ENCODE data around the gene PAPOLA.
A peak's percentile ranks its signal among the peaks of the same experiment; 100 is the strongest.

The PAPOLA gene

DNA sequence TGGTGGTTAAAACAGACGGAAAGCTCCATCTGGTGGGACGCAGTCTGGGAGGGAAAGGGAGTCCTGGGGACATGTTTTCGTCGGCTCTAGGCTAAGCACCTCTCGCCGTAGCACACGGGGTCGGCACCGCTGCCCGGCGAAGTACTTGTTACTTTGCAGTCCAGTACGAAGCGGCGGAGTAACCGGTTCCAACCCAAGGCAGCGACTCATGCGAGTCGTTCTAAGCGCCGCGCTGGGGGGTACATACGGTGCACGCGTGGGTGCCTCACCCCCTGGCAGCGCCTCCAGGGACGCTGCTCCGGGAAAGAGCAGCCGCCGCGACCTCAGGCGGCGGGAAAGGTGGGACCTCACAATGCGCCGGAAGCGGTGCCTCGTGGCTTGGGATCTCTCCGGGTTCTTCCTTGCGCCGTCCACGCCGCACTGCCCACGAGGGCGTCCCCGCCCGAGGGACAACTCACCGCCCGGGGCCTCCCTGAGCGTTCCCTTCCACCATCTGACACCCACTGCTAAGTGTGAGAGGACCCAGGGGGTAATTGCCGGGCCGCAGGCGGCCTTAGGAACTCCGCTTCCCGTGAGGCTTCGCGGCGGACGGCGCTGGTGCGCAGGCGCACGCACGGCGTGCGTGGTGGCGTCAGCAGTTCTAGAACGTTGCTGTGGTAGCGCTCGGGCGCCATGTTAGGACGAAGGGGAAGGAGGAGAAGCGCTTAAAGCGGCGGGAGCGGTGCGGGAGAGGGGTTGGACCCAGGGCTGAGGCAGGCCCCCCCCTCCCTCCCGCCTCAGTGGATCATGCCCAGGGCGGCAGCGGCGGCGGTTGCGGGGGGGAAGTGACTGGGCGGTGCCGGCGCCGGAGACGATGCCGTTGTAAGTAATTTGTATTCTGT is at the start of gene PAPOLA (continued):
- TF ChIP-seq, protein P1, sequence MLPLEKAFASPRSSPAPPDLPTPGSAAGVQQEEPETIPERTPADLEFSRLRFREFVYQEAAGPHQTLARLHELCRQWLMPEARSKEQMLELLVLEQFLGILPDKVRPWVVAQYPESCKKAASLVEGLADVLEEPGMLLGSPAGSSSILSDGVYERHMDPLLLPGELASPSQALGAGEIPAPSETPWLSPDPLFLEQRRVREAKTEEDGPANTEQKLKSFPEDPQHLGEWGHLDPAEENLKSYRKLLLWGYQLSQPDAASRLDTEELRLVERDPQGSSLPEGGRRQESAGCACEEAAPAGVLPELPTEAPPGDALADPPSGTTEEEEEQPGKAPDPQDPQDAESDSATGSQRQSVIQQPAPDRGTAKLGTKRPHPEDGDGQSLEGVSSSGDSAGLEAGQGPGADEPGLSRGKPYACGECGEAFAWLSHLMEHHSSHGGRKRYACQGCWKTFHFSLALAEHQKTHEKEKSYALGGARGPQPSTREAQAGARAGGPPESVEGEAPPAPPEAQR (tag by site-specific recombination; IDR thresholded peaks at IDR 0.05), result no peak
- TF ChIP-seq ZBTB7A (tag by site-specific recombination; IDR thresholded peaks at IDR 0.05; ENCODE audit: low read depth) (no peak), KLF1 (tag by site-specific recombination; IDR thresholded peaks at IDR 0.05) (peak; percentile 8), ZFP69B (tag by site-specific recombination; IDR thresholded peaks at IDR 0.05) (peak; percentile 100), ZNF184 (tag by site-specific recombination; IDR thresholded peaks at IDR 0.05) (no peak), ZNF112 (tag by site-specific recombination; IDR thresholded peaks at IDR 0.05) (no peak), ZNF560 (tag by site-specific recombination; IDR thresholded peaks at IDR 0.05; ENCODE audit: borderline replicate concordance) (no peak), FEZF1 (tag by site-specific recombination; IDR thresholded peaks at IDR 0.05) (peak; percentile 92), ZNF138 (tag by site-specific recombination; IDR thresholded peaks at IDR 0.05; ENCODE audit: borderline replicate concordance) (no peak), ZNF404 (tag by site-specific recombination; IDR thresholded peaks at IDR 0.05) (no peak), ZNF549 (tag by site-specific recombination; IDR thresholded peaks at IDR 0.05) (no peak), ZNF660 (tag by site-specific recombination; IDR thresholded peaks at IDR 0.05) (peak; percentile 54; the same call in 1 of the 2 replicates), ZNF596 (tag by site-specific recombination; IDR thresholded peaks at IDR 0.05) (no peak; the same call in 1 of the 2 replicates), ZNF544 (tag by site-specific recombination; IDR thresholded peaks at IDR 0.05) (no peak), ZNF140 (tag by site-specific recombination; IDR thresholded peaks at IDR 0.05) (no peak), ZNF571 (tag by site-specific recombination; IDR thresholded peaks at IDR 0.05) (no peak), ZNF223 (tag by site-specific recombination; IDR thresholded peaks at IDR 0.05) (no peak), ZNF785 (tag by site-specific recombination; IDR thresholded peaks at IDR 0.05) (no peak), ZNF366 (tag by site-specific recombination; conservative IDR thresholded peaks at IDR 0.05) (no peak), ZNF248 (tag by site-specific recombination; IDR thresholded peaks at IDR 0.05) (no peak)
- TF ChIP-seq, protein P2, sequence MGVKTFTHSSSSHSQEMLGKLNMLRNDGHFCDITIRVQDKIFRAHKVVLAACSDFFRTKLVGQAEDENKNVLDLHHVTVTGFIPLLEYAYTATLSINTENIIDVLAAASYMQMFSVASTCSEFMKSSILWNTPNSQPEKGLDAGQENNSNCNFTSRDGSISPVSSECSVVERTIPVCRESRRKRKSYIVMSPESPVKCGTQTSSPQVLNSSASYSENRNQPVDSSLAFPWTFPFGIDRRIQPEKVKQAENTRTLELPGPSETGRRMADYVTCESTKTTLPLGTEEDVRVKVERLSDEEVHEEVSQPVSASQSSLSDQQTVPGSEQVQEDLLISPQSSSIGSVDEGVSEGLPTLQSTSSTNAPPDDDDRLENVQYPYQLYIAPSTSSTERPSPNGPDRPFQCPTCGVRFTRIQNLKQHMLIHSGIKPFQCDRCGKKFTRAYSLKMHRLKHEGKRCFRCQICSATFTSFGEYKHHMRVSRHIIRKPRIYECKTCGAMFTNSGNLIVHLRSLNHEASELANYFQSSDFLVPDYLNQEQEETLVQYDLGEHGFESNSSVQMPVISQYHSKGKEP (tag by site-specific recombination; IDR thresholded peaks at IDR 0.05), result no peak
- TF ChIP-seq, protein P3, sequence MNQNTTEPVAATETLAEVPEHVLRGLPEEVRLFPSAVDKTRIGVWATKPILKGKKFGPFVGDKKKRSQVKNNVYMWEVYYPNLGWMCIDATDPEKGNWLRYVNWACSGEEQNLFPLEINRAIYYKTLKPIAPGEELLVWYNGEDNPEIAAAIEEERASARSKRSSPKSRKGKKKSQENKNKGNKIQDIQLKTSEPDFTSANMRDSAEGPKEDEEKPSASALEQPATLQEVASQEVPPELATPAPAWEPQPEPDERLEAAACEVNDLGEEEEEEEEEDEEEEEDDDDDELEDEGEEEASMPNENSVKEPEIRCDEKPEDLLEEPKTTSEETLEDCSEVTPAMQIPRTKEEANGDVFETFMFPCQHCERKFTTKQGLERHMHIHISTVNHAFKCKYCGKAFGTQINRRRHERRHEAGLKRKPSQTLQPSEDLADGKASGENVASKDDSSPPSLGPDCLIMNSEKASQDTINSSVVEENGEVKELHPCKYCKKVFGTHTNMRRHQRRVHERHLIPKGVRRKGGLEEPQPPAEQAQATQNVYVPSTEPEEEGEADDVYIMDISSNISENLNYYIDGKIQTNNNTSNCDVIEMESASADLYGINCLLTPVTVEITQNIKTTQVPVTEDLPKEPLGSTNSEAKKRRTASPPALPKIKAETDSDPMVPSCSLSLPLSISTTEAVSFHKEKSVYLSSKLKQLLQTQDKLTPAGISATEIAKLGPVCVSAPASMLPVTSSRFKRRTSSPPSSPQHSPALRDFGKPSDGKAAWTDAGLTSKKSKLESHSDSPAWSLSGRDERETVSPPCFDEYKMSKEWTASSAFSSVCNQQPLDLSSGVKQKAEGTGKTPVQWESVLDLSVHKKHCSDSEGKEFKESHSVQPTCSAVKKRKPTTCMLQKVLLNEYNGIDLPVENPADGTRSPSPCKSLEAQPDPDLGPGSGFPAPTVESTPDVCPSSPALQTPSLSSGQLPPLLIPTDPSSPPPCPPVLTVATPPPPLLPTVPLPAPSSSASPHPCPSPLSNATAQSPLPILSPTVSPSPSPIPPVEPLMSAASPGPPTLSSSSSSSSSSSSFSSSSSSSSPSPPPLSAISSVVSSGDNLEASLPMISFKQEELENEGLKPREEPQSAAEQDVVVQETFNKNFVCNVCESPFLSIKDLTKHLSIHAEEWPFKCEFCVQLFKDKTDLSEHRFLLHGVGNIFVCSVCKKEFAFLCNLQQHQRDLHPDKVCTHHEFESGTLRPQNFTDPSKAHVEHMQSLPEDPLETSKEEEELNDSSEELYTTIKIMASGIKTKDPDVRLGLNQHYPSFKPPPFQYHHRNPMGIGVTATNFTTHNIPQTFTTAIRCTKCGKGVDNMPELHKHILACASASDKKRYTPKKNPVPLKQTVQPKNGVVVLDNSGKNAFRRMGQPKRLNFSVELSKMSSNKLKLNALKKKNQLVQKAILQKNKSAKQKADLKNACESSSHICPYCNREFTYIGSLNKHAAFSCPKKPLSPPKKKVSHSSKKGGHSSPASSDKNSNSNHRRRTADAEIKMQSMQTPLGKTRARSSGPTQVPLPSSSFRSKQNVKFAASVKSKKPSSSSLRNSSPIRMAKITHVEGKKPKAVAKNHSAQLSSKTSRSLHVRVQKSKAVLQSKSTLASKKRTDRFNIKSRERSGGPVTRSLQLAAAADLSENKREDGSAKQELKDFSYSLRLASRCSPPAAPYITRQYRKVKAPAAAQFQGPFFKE (tag by site-specific recombination; IDR thresholded peaks at IDR 0.05; ENCODE audit: borderline replicate concordance), result no peak
- TF ChIP-seq, protein P4, sequence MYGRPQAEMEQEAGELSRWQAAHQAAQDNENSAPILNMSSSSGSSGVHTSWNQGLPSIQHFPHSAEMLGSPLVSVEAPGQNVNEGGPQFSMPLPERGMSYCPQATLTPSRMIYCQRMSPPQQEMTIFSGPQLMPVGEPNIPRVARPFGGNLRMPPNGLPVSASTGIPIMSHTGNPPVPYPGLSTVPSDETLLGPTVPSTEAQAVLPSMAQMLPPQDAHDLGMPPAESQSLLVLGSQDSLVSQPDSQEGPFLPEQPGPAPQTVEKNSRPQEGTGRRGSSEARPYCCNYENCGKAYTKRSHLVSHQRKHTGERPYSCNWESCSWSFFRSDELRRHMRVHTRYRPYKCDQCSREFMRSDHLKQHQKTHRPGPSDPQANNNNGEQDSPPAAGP (tag by site-specific recombination; IDR thresholded peaks at IDR 0.05), result peak; percentile 30; the same call in 1 of the 2 replicates
- TF ChIP-seq, protein P5, sequence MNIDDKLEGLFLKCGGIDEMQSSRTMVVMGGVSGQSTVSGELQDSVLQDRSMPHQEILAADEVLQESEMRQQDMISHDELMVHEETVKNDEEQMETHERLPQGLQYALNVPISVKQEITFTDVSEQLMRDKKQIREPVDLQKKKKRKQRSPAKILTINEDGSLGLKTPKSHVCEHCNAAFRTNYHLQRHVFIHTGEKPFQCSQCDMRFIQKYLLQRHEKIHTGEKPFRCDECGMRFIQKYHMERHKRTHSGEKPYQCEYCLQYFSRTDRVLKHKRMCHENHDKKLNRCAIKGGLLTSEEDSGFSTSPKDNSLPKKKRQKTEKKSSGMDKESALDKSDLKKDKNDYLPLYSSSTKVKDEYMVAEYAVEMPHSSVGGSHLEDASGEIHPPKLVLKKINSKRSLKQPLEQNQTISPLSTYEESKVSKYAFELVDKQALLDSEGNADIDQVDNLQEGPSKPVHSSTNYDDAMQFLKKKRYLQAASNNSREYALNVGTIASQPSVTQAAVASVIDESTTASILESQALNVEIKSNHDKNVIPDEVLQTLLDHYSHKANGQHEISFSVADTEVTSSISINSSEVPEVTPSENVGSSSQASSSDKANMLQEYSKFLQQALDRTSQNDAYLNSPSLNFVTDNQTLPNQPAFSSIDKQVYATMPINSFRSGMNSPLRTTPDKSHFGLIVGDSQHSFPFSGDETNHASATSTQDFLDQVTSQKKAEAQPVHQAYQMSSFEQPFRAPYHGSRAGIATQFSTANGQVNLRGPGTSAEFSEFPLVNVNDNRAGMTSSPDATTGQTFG (tag by site-specific recombination; IDR thresholded peaks at IDR 0.05; ENCODE audit: borderline replicate concordance), result no peak
- TF ChIP-seq, protein P6, sequence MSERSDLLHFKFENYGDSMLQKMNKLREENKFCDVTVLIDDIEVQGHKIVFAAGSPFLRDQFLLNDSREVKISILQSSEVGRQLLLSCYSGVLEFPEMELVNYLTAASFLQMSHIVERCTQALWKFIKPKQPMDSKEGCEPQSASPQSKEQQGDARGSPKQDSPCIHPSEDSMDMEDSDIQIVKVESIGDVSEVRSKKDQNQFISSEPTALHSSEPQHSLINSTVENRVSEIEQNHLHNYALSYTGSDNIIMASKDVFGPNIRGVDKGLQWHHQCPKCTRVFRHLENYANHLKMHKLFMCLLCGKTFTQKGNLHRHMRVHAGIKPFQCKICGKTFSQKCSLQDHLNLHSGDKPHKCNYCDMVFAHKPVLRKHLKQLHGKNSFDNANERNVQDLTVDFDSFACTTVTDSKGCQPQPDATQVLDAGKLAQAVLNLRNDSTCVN (tag by site-specific recombination; optimal IDR thresholded peaks at IDR 0.05), result peak; percentile 53

All from HEK293 (cell line).